Measurements from ENCODE around the gene MEGF10. TPM values are rescaled to one million over a fixed set of nuclear protein-coding genes. Genes with fewer than 3 reads are reported as not detected.

The MEGF10 gene
- total and polyA plus RNA-seq, 8 donors: 0.02 to 0.59 (median 0.06) TPM; not detected in 1

- ATAC-seq: no peak
- H3K4me3 ChIP-seq: no peak overlapping the region
- FAIRE-seq: no peak
- H3K27ac ChIP-seq: no peak overlapping the region
- DNase-seq: no peak
- no peaks in the 10 kb centered on the region for H3K27me3 ChIP-seq
- TF ChIP-seq, protein P1, sequence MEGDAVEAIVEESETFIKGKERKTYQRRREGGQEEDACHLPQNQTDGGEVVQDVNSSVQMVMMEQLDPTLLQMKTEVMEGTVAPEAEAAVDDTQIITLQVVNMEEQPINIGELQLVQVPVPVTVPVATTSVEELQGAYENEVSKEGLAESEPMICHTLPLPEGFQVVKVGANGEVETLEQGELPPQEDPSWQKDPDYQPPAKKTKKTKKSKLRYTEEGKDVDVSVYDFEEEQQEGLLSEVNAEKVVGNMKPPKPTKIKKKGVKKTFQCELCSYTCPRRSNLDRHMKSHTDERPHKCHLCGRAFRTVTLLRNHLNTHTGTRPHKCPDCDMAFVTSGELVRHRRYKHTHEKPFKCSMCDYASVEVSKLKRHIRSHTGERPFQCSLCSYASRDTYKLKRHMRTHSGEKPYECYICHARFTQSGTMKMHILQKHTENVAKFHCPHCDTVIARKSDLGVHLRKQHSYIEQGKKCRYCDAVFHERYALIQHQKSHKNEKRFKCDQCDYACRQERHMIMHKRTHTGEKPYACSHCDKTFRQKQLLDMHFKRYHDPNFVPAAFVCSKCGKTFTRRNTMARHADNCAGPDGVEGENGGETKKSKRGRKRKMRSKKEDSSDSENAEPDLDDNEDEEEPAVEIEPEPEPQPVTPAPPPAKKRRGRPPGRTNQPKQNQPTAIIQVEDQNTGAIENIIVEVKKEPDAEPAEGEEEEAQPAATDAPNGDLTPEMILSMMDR (IDR thresholded peaks at IDR 0.05): no peak
- WGBS, 2 donors: 89 to 95% methylated on average over 2 of the region's 2 CpGs
- H3K4me1 ChIP-seq: no peaks in the 10 kb centered on the region
- intact Hi-C loops (cut with DNase I): no loop called here
- no peaks in the 10 kb centered on the region for H3K36me3 ChIP-seq
- H3K9me3 ChIP-seq: no peaks in the 10 kb centered on the region
Measured at GRCh38 chr5:127358284-127358683, 67.7 kb downstream of the MEGF10 start.

- ATAC-seq: no peak
- Histone ChIP-seq H3K36me3 (no peaks in the 10 kb centered on the region), H3K27me3 (no peaks in the 10 kb centered on the region), H3K4me1 (no peaks in the 10 kb centered on the region), H3K27ac (no peak overlapping the region), H3K4me3 (no peak overlapping the region), H3K9me3 (no peaks in the 10 kb centered on the region)
- TF ChIP-seq, protein P1 (IDR thresholded peaks at IDR 0.05): no peak
- intact Hi-C loops (cut with DNase I): no loop called here
- no peak for DNase-seq
- 90 to 100% methylated on average over 1 of the region's 1 CpG for WGBS, 2 donors
- FAIRE-seq: no peak
Measured at GRCh38 chr5:127358740-127359139, 68.1 kb downstream of the MEGF10 start.

GRCh38 chr5:127359502-127359901 is 68.9 kb downstream of the MEGF10 start:
- whole genome bisulfite sequencing, 2 donors: 84 to 93% methylated on average over 2 of the region's 2 CpGs
- Histone ChIP-seq H3K27ac (no peak overlapping the region), H3K27me3 (no peaks in the 10 kb centered on the region), H3K4me1 (no peaks in the 10 kb centered on the region), H3K9me3 (no peaks in the 10 kb centered on the region), H3K4me3 (no peak overlapping the region), H3K36me3 (no peaks in the 10 kb centered on the region)
- intact Hi-C loops (cut with DNase I): no loop called here
- FAIRE-seq: no peak
- TF ChIP-seq, protein P1 (IDR thresholded peaks at IDR 0.05): no peak
- no peak for ATAC-seq
- DNase-seq: no peak

GRCh38 chr5:127363403-127363802 is 72.8 kb downstream of the MEGF10 start:
- TF ChIP-seq, protein P1 (IDR thresholded peaks at IDR 0.05): no peak
- ATAC-seq (no peak), FAIRE-seq (no peak), DNase-seq (no peak)
- Histone ChIP-seq H3K27me3 (no peaks in the 10 kb centered on the region), H3K4me3 (no peak overlapping the region), H3K9me3 (no peaks in the 10 kb centered on the region), H3K36me3 (no peaks in the 10 kb centered on the region), H3K27ac (no peak overlapping the region), H3K4me1 (no peaks in the 10 kb centered on the region)
- intact Hi-C loops (cut with DNase I): no loop called here
- 67 to 70% methylated on average over 4 of the region's 4 CpGs for WGBS, 2 donors

DNA sequence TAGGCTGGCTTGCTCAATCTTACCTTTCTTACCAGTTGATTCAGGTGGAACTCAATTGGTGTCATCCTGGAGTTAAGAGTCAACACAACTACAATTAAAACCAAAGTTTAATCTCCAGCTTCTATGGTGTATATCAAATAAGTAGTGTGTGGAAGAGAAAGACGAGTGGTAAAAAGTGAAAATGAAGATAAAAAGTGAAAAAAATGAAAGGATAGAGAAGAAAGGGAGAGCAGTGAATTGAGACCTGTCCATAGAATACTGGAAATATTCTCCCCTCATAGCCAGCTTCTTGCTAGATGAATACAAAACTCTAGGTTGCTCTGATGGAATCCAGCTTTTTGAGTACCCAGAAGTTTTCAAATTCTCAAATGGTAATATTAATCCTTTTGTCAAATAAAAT is 76.4 kb downstream of the MEGF10 start:
- TF ChIP-seq, protein P1 (IDR thresholded peaks at IDR 0.05): no peak
- no peaks in the 10 kb centered on the region for H3K27me3 ChIP-seq
- no peaks in the 10 kb centered on the region for H3K9me3 ChIP-seq
- no peak overlapping the region for H3K4me3 ChIP-seq
- DNase-seq (no peak), ATAC-seq (no peak), FAIRE-seq (no peak)
- no peaks in the 10 kb centered on the region for H3K4me1 ChIP-seq
- no peaks in the 10 kb centered on the region for H3K36me3 ChIP-seq
- intact Hi-C loops (cut with DNase I): no loop called here
- WGBS, 2 donors: 79 to 80% methylated on average over 1 of the region's 1 CpG
- H3K27ac ChIP-seq: no peak overlapping the region

Data from pancreas (tissue), 10 donors.